Esophagus squamous epithelium (tissue), 5 donors: ENCODE data around the gene CREBBP. TPM values are rescaled to one million over a fixed set of nuclear protein-coding genes. Genes with fewer than 3 reads are reported as not detected.

ENCODE experiments used
- DNase-seq: peaks from one replicate; lab custom pipeline; 2025; lab: John Stamatoyannopoulos, UW
- H3K27ac ChIP-seq, 4 donors: fragments of 200-600 bp; sonication (generic); one replicate each; pipeline ENCODE4 v1.5.1; 2016 to 2019; ENCODE audit warnings: mild to moderate bottlenecking in 1 of 4
- H3K27me3 ChIP-seq, 4 donors: fragments of 200-600 bp; sonication (generic); 1 replicate in 3 of 4; 2 replicates in 1 of 4; pipeline versions ENCODE4 v1.5.1 to v1.6.0; 2017 to 2021; ENCODE audit warnings: antibody characterized with exemption in 1 of 4
- H3K36me3 ChIP-seq, 3 donors: fragments of 200-600 bp; sonication (generic); one replicate each; pipeline ENCODE4 v1.5.1; 2016 to 2019
- H3K4me1 ChIP-seq, 3 donors: fragments of 200-600 bp; sonication (generic); one replicate each; pipeline ENCODE4 v1.5.1; 2017 to 2019
- H3K4me3 ChIP-seq, 4 donors: fragments of 200-600 bp; sonication (generic); 1 replicate in 3 of 4; 2 replicates in 1 of 4; pipeline ENCODE4 v1.5.1; 2016 to 2019; ENCODE audit warnings: mild to moderate bottlenecking in 2 of 4, moderate library complexity in 1 of 4
- H3K9me3 ChIP-seq, 3 donors: fragments of 200-600 bp; sonication (generic); one replicate each; pipeline ENCODE4 v1.5.1; 2016 to 2019
- POLR2A ChIP-seq, 4 donors: fragments of 450-650 bp; IDR thresholded peaks; one replicate each; pipeline ENCODE4 v1.6.1; 2017; ENCODE audit warnings: antibody characterized with exemption in 4 of 4, mild to moderate bottlenecking in 4 of 4, moderate library complexity in 3 of 4
- WGBS, 2 donors: methylation state at CpG; one replicate each; pipeline ENCODE4 v1.1.5; 2018; 5-methylcytosine and 5-hydroxymethylcytosine counted together
- intact Hi-C: fragments of 100-400 bp; cut with DNase I; formaldehyde crosslinking; loops from one replicate; pipeline ENCODE4 v1.15.0; 2022
- total RNA-seq, 4 donors: library from RNA; depleted of rRNA; stranded (reverse); fragments of >200 nt; gene quantifications; one replicate each; pipeline ENCODE4 v1.1.0, GENCODE V29; 2016
- TF ChIP-seq, protein P1 (sequence below), 6 experiments: fragments of 450-650 bp in 4 of 6; fragments of 200-600 bp in 2 of 6; sonication (generic) in 2 of 6; IDR thresholded peaks; one replicate each; pipeline ENCODE4 v1.5.1; 2016 to 2019; ENCODE audit warnings: antibody characterized with exemption in 6 of 6, mild to moderate bottlenecking in 4 of 6, moderate library complexity in 4 of 6
- donor health status: DM: yes; HTN: yes; CAD: no.

Gene CREBBP
- total RNA-seq, 4 donors from 2014 or later, result 14.5 to 53.6 (median 37.5) TPM

DNA sequence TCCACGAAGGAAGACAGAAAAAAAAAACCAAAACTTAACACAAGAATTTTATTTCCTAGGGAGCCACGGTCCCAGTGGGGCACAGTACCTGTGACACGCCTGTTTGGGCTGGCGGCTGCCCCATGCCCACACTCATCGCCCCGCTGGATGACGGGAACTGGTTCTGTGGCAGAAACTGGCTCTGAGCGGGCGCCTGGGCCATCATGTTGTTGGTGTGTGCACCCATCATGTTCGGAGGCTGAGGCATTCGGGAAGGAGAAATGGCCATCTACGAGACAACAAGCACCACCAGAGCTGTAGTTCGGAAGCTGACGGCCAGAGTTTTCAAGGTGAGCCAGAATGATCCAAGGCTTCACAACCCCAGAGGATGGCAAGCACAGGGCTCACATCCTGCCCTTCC is 106.8 kb downstream of the CREBBP start:
- no peak overlapping the region for H3K4me3 ChIP-seq
- H3K36me3 ChIP-seq, result peaks cover 33 to 100% (median 51%) of the 10 kb centered on the region in 3 donors
- H3K27ac ChIP-seq, result no peak overlapping the region
- DNase-seq, result no peak
- H3K9me3 ChIP-seq, result no peaks in the 10 kb centered on the region
- intact Hi-C loops, result loop anchor here (10.0 kb wide), 1 partner anchor 101 kb away; no protein-coding TSS in a partner anchor
- H3K27me3 ChIP-seq, result no peaks in the 10 kb centered on the region
- TF ChIP-seq, protein P1, sequence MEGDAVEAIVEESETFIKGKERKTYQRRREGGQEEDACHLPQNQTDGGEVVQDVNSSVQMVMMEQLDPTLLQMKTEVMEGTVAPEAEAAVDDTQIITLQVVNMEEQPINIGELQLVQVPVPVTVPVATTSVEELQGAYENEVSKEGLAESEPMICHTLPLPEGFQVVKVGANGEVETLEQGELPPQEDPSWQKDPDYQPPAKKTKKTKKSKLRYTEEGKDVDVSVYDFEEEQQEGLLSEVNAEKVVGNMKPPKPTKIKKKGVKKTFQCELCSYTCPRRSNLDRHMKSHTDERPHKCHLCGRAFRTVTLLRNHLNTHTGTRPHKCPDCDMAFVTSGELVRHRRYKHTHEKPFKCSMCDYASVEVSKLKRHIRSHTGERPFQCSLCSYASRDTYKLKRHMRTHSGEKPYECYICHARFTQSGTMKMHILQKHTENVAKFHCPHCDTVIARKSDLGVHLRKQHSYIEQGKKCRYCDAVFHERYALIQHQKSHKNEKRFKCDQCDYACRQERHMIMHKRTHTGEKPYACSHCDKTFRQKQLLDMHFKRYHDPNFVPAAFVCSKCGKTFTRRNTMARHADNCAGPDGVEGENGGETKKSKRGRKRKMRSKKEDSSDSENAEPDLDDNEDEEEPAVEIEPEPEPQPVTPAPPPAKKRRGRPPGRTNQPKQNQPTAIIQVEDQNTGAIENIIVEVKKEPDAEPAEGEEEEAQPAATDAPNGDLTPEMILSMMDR (IDR thresholded peaks at IDR 0.05), result no peak
- no peak for TF ChIP-seq POLR2A (IDR thresholded peaks at IDR 0.05)
- H3K4me1 ChIP-seq, result peaks cover 0 to 14% (median 5%) of the 10 kb centered on the region in 3 donors
- WGBS, 2 donors, result 80 to 90% methylated on average over 9 to 14 of the region's 14 CpGs

DNA sequence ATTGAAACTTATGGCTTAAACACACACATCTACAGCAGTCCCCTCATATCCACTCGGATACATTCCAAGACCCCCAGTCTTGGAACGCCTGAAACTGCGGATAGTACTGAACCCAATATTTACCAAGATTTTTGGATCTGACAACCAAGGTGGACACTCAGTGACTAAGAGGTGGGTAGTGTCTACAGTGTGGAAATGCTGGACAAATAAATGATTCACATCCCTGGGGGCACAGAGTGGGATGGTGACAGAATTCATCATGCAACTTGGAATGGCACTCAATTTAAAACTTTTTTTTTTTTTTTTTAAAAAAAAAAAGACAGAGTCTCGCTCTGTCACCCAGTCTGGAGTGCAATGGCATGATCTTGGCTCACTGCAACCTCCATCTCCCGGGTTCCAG is 109.0 kb downstream of the CREBBP start:
- Histone ChIP-seq H3K36me3 (peaks cover 31 to 100% (median 61%) of the 10 kb centered on the region in 3 donors), H3K4me3 (no peak overlapping the region), H3K4me1 (peaks cover 0 to 14% (median 5%) of the 10 kb centered on the region in 3 donors), H3K9me3 (no peaks in the 10 kb centered on the region), H3K27me3 (no peaks in the 10 kb centered on the region), H3K27ac (no peak overlapping the region)
- 91 to 97% methylated on average over 5 of the region's 5 CpGs for WGBS, 2 donors
- intact Hi-C loops, result loop anchor here (10.0 kb wide), 1 partner anchor 103 kb away; no protein-coding TSS in a partner anchor
- no peak for DNase-seq
- TF ChIP-seq, protein P1 (IDR thresholded peaks at IDR 0.05), result no peak
- no peak for TF ChIP-seq POLR2A (IDR thresholded peaks at IDR 0.05)

DNA sequence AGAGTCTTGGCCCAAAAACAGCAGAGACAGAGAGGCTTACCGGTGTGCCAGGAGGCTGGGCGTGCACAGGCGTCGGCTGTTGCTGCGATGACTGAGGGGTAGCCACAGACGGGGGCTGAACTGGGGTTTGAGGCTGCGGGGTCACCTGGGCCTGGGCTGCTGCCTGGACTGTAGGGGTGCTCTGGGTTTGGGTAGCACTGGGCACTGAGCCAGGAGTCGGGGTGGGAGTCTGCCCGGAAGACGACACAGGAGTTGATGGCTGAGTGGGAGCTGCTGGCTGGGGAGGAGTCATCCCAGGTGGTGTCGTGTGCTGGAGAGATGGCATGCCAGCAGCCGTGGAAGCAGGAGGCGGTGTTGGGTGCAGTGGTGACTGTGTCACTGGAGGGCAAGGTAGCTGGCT is 110.0 kb downstream of the CREBBP start:
- Histone ChIP-seq H3K9me3 (no peaks in the 10 kb centered on the region), H3K4me3 (no peak overlapping the region), H3K27ac (no peak overlapping the region), H3K4me1 (peaks cover 0 to 14% (median 5%) of the 10 kb centered on the region in 3 donors), H3K36me3 (peaks cover 31 to 100% (median 61%) of the 10 kb centered on the region in 3 donors), H3K27me3 (no peaks in the 10 kb centered on the region)
- TF ChIP-seq POLR2A (IDR thresholded peaks at IDR 0.05), result no peak
- TF ChIP-seq, protein P1 (IDR thresholded peaks at IDR 0.05), result no peak
- intact Hi-C loops, result loop anchor here (10.0 kb wide), 1 partner anchor 104 kb away; no protein-coding TSS in a partner anchor
- WGBS, 2 donors, result 89 to 90% methylated on average over 6 to 9 of the region's 13 CpGs
- DNase-seq, result no peak

DNA sequence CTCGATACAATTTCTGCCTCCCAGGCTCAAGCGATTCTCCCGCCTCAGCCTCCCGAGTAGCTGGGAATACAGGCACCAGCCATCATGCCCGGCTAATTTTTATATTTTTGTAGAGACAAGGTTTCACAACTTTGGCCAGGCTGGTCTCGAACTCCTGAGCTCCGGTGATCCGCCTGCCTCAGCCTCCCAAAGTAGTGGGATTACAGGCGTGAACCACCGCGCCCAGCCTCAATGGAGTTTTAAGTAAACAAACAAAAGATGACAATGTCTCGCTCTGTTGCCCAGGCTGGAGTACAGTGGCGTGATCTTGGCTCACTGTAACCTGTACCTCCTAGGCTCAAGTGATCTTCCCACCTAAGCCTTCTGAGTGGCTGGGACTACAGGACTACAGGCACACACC is 110.6 kb downstream of the CREBBP start:
- Histone ChIP-seq H3K27me3 (no peaks in the 10 kb centered on the region), H3K36me3 (peaks cover 31 to 100% (median 67%) of the 10 kb centered on the region in 3 donors), H3K27ac (no peak overlapping the region), H3K4me1 (peaks cover 0 to 14% (median 5%) of the 10 kb centered on the region in 3 donors), H3K4me3 (no peak overlapping the region), H3K9me3 (no peaks in the 10 kb centered on the region)
- intact Hi-C loops, result loop anchor here (10.0 kb wide), 1 partner anchor 105 kb away; no protein-coding TSS in a partner anchor
- WGBS, 2 donors, result 93 to 95% methylated on average over 9 to 13 of the region's 13 CpGs
- no peak for TF ChIP-seq POLR2A (IDR thresholded peaks at IDR 0.05)
- TF ChIP-seq, protein P1 (IDR thresholded peaks at IDR 0.05), result no peak
- DNase-seq, result no peak

DNA sequence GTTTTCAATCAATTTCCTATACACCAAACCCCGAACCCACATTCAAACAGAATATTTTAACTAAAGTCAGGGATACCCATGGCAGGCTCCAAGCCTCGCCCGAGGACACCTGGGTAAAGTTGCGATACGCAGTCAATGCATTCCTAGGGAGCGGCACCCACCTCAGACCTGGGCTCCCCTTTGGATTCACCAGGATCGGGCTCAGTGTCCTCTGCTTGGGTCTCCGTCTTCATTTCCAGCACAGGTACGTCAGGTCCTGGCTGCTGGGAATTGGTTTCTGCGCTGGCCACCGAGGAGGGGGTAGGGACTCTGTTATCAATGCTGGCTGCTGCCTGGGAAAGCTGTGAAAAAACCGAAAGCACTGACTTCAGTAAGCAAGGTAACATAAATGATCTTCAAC is 111.5 kb downstream of the CREBBP start:
- H3K9me3 ChIP-seq, result no peaks in the 10 kb centered on the region
- WGBS, 2 donors, result 94 to 95% methylated on average over 11 to 12 of the region's 12 CpGs
- H3K27ac ChIP-seq, result no peak overlapping the region
- no peaks in the 10 kb centered on the region for H3K27me3 ChIP-seq
- TF ChIP-seq, protein P1 (IDR thresholded peaks at IDR 0.05), result no peak
- TF ChIP-seq POLR2A (IDR thresholded peaks at IDR 0.05), result no peak
- no peak for DNase-seq
- peaks cover 23 to 100% (median 68%) of the 10 kb centered on the region in 3 donors for H3K36me3 ChIP-seq
- H3K4me3 ChIP-seq, result no peak overlapping the region
- H3K4me1 ChIP-seq, result peaks cover 0 to 10% (median 5%) of the 10 kb centered on the region in 3 donors
- intact Hi-C loops, result no loop called here
